HG03558 (cell line): ENCODE data around the gene FIGNL2.
"Not testable (repeated sequence)": the region's sequence is repeated elsewhere in the genome, so short reads cannot be mapped to it uniquely, and the experiment has no call there.

Experiments
- ATAC-seq: cut with Tn5 transposase; IDR thresholded peaks from one replicate; pipeline ENCODE4 v1.9.1; 2021; ENCODE audit warnings: moderate number of reproducible peaks; ENCODE audit not compliant: unreplicated experiment; ENCODE audit errors: extremely low read depth

Gene FIGNL2

DNA sequence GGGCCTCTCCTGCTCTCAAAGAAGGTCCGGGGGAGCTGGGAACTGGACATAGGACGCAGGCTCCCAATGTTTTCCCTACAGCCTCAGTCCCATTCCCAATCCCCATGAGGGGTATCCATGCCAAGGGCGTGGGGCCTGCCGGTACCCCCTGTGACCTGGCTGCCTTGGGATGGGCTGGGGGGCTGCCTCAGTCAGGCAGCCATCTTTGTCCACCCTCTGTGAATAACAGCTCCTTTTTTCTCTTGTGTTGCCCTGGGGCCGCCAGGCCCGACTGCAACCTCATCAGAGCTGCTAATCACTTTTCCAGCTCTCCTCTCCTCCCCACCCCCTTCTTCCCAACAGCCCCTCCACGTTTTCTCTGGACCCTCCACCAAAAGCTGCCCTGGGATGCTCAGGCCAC lies 11.2 kb downstream of the FIGNL2 start:
- no peak for ATAC-seq

DNA sequence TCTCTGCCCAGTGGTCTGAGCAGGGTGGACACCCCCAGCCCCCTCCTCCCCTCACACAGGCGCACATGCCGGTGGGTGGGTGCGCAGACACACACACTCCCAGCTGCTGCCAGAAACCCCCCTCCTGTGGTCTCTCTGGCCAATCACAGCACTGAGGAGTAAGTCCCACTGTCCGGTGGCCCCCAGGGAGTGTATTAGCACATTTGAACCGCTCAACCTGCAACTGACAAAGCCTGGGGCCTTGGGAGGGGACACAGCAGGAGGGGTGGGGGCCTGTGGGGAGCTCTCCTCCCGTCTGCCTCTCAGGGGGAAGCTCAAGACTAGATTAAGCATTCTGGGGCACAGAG lies 11.7 kb downstream of the FIGNL2 start:
- ATAC-seq: no peak

DNA sequence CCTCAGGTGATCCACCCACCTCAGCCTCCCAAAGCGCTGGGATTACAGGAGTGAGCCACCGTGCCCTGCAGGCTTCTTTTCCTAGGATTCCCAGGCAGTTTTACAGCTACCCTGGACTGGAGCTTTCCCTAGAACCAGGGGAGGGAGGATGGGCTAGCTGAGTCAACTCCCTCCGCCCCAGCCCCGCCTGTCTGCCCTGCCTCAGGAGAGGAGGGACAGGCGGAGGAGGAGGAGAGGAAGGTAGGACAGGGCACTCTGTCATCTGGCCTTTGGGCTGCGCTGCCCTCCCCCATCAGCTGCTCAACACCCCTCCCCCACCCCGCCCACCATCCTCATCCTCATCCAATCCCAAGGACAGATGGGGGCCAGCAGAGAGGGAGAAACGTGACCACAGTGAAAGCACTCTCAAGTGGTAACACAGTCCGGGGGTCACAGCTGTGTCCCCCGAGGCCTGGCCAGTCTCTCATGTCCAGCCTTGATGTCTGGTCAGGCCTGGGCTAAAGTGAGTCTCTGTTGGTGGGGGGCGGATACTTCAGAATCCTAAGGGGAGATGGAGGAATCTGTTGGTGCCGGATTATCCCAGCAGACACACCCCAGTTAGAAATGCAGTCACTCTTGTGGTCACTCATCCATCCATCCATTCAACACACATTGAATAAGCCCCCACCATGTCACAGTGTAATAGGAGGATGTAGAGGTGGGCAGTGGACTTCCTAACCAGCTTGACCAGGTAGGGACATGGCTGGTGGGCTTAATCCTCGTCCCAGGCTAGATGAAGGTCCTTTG lies 12.3 kb downstream of the FIGNL2 start:
- ATAC-seq: no peak

DNA sequence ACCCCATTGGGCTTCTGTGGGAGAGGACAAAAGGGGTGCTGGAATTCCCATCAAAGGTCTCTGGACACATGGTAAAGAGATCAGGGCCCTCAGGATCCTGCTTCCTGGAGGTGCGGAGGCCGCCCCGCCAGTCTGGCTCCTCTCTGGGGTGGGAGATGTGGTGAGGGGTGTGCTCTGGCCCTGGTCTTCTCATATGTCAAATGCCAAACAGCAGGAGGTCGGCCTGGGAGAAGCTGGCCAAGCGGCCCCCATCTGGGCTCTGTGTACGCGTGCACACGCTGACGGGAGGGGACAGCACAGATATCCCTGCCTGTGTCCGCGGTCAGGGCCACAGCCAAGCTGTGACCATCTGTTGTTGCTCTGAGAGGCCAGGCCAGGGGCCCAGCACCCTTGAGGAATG lies 14.1 kb downstream of the FIGNL2 start:
- no peak for ATAC-seq

DNA sequence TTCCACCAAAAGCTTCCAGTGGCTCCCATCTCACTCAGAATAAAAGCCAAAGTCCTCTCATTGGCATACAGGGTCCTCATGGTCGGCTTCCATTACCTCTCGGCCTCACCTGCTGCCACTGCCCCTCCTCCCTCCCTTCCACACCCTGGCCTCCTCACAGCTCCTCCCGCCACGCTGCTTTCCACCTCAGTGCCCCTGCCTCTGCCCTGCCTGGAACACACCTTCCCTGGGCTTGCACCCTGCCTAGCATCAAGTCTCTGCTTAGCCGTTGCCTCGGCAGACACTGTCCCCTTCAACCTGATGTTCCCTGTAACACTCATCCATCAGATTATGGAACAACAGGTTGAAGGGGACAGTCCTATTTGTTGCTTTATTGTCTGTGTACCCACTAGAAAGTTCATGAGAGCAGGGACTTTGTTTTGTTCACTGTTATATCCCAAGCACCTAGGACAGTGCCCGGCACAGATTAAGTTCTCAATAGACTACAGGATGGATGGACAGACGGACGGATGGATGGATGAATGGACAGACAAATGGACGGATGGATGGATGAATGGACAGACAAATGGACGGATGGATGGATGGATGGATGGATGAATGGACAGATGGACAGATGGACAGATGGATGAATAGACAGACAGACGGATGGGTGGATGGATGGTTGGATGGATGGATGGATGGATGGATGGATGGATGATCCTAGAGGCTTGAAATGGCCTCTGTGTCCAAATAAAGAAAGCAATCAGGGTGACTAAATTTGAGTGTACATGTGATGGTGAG lies 14.9 kb downstream of the FIGNL2 start:
- no peak for ATAC-seq

DNA sequence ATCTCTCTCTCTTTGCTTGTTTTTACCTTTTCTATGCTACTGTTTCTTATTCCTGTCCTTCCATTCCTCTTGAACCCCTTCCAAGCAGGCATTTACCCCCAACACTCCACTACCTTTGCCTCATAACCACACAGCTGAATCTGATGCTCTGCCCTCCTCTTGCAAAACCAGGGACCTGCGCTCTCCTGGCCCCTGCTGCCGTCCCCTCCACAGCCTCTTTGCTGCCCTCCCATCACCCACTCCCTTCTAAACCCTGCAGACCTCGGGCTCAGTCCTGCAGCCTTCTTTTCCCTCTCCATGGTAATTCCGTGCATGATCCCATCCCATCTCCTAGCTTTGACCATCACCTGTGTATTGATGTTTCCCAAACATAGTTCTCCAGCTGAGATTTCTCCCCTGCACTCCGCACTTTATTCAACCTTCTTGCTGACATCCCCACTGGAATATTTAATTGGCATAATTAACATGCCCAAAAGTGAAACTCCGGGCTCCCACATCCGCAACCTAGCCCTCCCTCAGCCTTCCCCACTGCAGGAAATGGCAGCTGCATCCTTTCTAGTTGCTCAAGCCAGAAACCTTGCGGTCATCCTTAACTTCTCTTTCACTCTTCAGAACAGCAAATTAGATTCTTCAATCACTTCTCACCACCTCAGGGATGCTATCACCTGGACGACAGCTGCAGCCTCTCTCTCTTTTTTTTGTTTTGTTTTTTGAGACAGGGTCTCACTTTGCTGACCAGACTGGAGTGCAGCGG lies 16.0 kb downstream of the FIGNL2 start:
- no peak for ATAC-seq

DNA sequence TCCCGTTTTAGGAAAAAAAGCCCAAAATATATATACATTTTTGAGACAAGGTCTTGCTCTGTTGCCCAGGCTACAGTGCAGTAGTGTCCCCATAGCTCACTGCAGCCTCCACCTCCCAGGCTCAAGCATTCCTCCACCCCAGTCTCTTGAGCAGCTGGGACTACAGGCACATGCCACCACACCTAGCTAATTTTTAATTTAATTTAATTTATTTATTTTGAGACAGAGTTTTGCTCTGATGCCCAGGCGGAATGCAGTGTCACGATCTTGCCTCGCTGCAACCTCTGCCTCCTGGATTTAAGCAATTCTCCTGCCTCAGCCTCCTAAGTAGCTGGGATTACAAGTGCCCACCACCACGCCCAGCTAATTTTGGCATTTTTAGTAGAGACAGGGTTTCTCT lies 16.7 kb downstream of the FIGNL2 start:
- not testable (repeated sequence) for ATAC-seq

DNA sequence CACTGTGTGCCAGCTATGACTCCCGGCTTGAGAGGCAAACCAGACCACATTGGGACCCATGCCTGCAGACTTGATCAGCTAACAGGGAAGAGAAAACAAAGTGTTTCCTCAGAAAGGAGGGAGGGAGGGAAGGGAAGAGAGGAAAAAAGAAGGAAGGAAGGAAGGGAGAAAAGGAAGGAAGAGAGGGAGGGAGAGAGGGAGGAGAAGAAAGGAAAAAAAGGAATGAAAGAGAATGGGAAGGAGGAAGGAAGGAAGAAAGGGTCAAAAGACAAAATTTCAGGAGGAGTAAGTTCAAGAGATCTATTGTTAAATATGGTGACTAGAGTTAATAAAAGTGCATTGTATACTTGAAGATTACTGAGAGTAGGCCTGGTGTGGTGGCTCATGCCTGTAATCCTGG lies 18.9 kb downstream of the FIGNL2 start:
- no peak for ATAC-seq

DNA sequence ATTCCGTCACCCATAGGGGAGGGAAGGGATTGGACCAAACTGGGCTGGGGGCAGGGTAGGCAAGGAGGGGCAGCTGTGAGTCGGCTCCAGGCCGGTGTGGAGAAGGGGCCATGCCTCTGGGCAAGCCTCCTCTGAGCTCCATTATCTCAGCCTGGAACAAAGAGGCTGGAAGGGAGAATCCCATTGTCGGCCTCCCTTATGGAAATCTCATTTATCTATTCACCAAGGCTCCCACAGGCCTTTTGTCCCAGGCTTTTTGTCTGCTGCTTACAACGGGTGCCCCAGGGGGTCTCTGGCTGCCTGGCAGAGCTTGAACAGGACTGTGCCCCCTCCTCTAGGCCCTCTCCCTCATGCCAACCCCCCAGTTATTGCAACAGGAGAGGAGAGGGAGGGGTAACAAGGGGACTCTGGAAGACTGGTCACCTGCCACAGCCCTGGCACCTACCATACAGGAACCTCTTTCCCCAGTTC lies 19.5 kb downstream of the FIGNL2 start:
- ATAC-seq: no peak

DNA sequence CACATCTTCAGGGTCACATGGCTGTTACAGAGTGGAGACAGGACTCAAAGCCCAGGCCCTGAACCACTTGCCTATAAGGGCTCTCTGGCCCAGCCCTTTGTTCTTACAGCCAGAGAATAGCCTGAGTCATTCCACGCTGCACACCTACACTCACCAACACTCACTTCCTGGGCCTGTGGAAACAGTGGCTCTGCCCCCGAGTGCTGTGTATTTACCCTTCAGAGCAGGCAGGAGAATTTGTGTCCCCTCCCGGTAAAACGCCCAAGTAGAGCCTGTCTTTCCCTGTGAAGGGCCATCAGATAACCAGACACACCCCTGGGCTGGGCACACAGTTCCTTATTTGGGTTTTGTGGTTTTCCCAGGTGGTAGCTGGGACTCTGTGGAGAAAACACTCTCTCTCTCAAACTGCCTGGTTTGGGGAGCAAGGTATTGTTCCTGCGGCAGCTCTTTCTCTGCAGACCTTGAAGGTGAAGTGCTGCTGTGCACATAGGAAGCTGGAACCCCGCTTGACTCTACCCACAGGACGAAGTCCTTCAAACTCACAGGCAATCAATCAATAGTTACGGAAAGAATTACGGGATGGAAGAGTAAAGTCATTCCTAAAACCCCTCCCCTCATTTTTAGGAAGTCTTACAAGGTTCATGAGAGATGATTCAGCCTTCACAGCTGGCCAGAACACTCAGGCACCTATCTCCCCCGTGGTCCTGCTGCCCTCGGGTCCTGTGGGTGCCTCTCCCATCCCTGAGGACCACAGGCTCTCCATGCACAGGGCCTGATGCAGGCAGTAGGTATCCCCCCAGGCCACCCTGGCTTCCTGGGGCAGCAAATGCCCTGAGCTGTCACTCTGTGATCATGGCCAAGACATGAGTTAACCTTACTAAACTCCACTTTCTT lies 20.3 kb downstream of the FIGNL2 start:
- no peak for ATAC-seq

DNA sequence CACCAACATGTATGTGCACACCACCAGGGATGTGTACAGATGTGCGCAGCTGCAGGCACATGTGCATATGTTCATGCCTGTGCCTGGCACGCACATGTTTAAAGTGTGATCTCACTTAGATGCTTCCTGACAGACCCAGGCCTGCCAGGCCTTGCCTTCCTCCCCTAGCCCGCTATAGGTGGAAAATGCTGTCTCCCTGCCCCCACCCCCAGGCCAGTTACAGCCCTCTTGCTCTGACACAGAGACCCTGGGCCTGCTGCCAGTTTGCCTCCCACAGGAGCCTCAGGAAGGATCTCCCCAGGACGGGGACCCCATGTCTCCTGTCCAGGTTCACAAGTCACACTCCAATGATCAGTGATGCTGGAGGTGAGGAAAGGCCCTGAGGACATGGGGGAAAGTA lies 21.6 kb downstream of the FIGNL2 start:
- no peak for ATAC-seq

DNA sequence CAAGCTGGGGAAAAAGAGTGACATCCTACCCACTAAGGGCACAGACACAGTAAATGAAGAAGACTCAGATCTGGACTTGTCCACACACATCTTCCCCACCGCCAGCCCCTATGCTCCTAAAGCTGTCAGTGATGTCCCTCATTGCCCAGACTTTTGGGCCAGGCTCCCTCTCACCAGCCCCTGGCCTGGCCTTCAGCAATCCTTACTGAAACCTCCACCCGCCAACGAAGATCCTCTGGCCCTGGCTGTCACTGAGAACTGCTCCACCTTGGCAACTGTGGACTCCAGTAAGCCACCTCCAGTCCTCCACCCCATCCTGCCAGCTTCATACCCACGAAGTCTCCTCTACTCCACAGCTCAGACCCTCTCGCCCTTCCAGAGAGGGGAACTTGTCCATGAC lies 23.3 kb downstream of the FIGNL2 start:
- no peak for ATAC-seq

DNA sequence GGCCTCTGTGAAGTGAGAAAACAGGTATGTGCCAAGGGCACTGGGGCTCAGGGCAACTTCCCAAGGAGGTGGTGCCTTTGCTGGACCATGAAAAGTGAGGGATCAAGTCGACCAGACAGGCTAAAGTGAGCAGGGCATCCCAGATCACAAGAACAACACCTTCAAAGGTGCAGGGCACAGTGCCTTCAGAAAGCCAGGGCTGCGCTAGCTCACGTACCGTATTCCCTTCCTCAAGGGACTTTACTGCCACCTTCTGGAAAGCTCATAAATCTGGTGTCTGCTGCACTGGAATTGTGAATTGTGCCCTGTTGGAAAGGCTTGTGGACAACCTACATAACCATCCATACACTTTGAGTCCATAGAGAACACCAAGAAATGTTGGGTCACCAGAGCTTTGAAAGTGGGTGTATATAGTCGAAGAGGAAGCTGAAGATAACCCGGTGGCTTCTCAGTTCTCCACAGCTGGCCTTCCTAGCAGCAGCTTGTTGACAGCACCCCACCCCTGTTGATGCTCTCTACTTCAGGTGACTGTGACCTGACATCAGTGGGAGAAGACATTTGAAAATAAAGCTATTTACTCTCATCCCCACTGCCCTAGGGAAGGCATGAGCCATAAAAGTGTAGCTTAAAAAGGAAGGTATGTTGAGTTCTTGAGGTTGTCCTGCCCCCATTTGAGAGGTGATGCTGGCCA lies 24.5 kb downstream of the FIGNL2 start:
- no peak for ATAC-seq

DNA sequence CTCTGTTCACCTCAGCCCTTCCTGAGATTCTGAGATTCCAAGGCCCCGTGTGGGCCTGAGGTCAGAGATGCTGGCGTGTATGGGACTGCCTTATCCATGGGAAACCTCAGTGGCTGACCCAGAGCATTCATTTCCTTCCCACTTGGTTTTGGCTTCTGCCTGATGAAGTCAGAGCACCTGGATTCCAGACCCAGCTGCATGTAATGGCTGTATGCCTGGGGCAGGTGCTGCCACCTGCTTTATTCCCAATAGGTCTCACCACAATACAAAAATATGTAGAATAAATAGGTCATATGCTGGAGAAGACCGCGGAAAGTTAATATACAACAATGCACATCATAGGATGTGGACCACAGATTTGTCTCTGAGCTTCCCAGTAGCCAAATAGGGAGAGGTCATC lies 25.6 kb downstream of the FIGNL2 start:
- ATAC-seq: no peak

DNA sequence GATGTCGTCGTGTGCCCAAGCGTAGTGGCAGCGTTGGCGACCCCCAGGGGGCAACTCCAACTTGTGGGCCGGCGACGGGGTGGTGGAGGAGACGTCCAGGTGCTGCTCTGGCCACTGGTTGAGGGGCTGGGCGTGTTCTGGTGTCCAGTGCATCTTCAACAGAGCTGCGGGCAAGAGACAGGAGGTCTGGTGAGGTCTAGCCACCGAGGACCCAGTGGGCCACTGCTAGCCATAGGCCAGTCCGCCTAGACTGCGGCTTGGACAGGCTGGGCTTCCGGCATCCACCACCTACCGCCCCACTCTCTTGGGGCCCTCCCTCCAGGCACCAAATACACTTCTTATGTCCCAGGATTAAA lies 26.3 kb downstream of the FIGNL2 start:
- no peak for ATAC-seq

DNA sequence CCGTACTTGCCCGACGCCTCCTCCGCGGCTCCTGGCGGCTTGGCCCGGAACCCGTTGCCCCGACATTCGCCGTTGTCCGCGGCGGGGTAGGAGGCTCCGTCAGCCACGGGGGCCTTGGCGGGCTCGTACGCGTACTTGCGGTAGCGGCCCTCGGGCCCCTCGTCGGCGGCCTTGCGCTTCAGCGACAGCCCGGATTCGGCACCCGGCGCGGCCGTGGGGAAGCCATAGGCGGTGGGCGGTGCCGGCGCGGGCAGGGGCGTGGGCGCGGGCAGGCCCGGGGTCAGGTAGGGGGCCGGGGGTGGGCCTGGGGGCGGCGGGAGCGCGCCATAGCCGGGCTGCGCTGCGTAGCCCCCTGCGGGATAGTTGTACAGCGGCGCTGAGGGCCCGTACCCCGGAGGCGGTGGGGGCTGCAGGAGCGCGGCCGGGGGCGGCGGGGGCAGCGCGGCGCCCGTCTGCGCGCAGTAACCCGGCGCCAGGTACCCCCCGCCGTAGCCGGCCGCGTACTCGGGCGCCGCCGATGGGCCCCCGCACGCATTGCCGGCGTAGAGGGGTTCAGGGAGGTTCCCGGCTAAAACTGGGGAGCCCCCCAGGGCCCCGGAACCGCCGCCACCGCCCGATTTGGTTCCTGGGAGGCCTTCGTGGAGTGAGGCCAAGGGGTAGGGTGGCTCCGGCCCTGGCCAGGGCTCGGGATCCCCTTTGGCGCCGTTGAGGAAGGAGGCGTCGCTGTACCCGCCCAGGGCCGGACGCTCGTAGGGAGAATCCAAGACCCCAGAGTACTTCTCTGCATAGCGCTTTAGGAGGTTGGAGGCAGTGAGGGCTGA lies 26.9 kb downstream of the FIGNL2 start:
- no peak for ATAC-seq

DNA sequence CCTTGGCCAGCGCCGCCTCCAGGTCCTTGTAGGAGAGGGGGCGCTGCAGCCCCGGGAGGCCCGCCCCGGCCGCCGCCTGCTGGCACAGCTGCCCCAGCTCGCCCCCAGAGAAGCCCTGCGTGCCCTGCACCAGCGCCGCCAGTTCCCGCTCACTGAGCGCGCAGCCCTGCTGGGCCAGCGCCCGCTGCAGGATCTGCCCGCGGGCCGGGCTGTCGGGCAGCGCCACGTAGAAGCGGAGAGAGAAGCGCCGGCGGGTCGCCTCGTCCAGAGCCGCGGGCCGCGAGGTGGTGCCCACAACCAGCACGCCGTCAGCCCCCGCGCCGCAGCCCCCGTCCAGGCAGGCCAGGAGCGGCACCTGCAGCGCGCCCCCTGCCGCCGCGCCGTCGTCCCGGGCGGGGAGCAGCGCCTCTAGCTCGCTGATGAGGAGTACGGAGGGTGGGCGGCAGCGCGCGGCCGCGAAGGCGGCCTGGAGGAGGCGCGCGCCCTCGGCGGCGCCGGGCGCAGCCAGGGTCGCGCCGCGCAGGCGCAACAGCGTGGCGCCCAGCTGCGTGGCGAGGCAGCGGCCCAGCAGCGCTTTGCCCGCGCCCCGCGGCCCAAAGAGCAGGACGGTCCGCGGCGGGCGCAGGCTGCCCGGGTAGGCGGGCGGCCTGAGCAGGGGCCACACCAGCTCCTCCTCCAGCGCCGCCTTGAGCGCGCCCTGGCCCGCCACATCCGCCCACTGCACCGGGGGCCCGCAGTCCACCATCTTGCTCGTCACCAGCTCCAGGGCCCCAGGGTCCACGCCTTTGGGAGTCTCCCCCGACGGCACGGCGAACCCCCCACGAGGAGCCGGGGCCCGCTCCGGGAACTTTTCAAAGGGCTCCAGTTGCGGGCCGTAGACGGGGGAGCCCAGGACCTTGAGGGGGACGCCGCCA lies 27.7 kb downstream of the FIGNL2 start:
- ATAC-seq: no peak
